Stomach (tissue), 4 donors: ENCODE data around the gene TNFRSF1B.

Source experiments
- EP300 ChIP-seq: sonication (generic); formaldehyde crosslinking; IDR thresholded peaks from one replicate; pipeline ENCODE4 v1.6.1; 2017; ENCODE audit warnings: antibody characterized with exemption
- POLR2A ChIP-seq, 4 donors: fragments of 450-650 bp; IDR thresholded peaks; one replicate each; pipeline ENCODE4 v1.6.1; 2016; ENCODE audit warnings: antibody characterized with exemption in 4 of 4, control low read depth in 2 of 4, mild to moderate bottlenecking in 1 of 4, moderate library complexity in 1 of 4
- POLR2AphosphoS5 ChIP-seq, 3 donors: sonication (generic); formaldehyde crosslinking; IDR thresholded peaks; one replicate each; pipeline ENCODE4 v1.6.1; 2016; ENCODE audit warnings: antibody characterized with exemption in 3 of 3
- TF ChIP-seq, protein P1 (sequence below), 7 experiments: fragments of 450-650 bp in 4 of 7; fragments of 200-600 bp in 3 of 7; sonication (generic) in 3 of 7; IDR thresholded peaks; one replicate each; pipeline ENCODE4 v1.5.1; 2016 to 2019; ENCODE audit warnings: antibody characterized with exemption in 7 of 7, control low read depth in 2 of 7, mild to moderate bottlenecking in 1 of 7

DNA sequence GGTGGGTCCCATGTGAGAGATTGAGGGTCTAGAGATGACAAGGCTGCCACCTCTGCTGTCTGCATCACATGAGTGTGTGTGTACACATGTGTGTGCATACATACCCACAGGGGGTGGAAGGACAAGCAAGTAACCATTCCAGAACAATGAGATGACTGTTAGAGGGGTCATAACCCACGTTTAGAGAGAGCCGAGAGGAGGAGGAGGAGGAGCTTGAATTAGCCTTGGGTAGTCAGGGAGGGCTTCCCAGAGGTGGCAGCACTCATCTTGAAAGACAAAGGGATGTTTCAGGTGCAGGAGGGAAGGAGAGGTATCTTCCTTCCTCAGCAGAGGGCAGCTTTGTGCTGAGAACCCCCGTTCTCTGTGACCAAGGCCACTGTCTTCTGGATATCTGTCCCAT is 21.3 kb downstream of the TNFRSF1B start:
- no peak for TF ChIP-seq EP300
- TF ChIP-seq, protein P1, sequence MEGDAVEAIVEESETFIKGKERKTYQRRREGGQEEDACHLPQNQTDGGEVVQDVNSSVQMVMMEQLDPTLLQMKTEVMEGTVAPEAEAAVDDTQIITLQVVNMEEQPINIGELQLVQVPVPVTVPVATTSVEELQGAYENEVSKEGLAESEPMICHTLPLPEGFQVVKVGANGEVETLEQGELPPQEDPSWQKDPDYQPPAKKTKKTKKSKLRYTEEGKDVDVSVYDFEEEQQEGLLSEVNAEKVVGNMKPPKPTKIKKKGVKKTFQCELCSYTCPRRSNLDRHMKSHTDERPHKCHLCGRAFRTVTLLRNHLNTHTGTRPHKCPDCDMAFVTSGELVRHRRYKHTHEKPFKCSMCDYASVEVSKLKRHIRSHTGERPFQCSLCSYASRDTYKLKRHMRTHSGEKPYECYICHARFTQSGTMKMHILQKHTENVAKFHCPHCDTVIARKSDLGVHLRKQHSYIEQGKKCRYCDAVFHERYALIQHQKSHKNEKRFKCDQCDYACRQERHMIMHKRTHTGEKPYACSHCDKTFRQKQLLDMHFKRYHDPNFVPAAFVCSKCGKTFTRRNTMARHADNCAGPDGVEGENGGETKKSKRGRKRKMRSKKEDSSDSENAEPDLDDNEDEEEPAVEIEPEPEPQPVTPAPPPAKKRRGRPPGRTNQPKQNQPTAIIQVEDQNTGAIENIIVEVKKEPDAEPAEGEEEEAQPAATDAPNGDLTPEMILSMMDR (IDR thresholded peaks at IDR 0.05) = no peak
- no peak for TF ChIP-seq POLR2AphosphoS5 (IDR thresholded peaks at IDR 0.05)
- TF ChIP-seq POLR2A (IDR thresholded peaks at IDR 0.05) = no peak
